SU-DHL-6 (cell line): Measurements from ENCODE around the gene TSPAN6.

Experiments
- EZH2phosphoT487 ChIP-seq: fragments of 200-600 bp; sonication (generic), shearing (Covaris generic); conservative IDR thresholded peaks from 2 replicates; pipeline ENCODE4 v1.6.1; 2018; ENCODE audit warnings: mild to moderate bottlenecking, antibody characterized with exemption, low read length, moderate library complexity, mixed read lengths
- TF ChIP-seq, protein P1 (sequence below): fragments of 200-600 bp; sonication (generic); IDR thresholded peaks from one replicate; pipeline ENCODE4 v1.5.1; 2017; ENCODE audit warnings: antibody characterized with exemption, mild to moderate bottlenecking, low read length, moderate library complexity; ENCODE audit not compliant: insufficient read depth, poor library complexity, severe bottlenecking

DNA sequence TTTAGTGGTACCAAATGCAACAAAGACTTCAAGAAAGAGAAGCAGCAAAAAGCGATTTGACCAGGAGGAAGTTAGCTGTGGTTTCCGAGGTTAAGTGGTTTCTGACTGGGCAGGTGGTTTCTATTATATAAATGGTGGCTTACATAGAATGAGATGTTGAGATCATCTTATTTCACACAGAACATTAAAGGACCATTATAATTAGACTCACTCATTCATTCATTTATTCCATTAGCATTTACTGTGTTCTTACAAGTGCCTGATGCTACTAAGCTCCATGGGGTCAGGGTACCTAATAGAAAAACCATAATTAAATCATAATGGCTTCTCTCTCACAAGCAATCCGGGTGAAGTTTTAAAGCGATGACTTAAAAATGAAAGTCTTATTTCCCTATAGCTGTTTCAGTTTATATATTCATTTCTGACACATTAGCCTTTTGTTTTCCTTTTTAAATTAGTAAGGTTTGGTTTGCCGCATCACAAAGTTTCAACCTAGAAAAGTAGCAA, 10.6 kb downstream of the TSPAN6 start:
- TF ChIP-seq, protein P1, sequence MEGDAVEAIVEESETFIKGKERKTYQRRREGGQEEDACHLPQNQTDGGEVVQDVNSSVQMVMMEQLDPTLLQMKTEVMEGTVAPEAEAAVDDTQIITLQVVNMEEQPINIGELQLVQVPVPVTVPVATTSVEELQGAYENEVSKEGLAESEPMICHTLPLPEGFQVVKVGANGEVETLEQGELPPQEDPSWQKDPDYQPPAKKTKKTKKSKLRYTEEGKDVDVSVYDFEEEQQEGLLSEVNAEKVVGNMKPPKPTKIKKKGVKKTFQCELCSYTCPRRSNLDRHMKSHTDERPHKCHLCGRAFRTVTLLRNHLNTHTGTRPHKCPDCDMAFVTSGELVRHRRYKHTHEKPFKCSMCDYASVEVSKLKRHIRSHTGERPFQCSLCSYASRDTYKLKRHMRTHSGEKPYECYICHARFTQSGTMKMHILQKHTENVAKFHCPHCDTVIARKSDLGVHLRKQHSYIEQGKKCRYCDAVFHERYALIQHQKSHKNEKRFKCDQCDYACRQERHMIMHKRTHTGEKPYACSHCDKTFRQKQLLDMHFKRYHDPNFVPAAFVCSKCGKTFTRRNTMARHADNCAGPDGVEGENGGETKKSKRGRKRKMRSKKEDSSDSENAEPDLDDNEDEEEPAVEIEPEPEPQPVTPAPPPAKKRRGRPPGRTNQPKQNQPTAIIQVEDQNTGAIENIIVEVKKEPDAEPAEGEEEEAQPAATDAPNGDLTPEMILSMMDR = no peak
- no peak for TF ChIP-seq EZH2phosphoT487
